Measurements from ENCODE around the gene ZBTB20.

GRCh38 chr3:115086344-115086743 lies 60.7 kb downstream of the ZBTB20 start:
- TF ChIP-seq, protein P1, sequence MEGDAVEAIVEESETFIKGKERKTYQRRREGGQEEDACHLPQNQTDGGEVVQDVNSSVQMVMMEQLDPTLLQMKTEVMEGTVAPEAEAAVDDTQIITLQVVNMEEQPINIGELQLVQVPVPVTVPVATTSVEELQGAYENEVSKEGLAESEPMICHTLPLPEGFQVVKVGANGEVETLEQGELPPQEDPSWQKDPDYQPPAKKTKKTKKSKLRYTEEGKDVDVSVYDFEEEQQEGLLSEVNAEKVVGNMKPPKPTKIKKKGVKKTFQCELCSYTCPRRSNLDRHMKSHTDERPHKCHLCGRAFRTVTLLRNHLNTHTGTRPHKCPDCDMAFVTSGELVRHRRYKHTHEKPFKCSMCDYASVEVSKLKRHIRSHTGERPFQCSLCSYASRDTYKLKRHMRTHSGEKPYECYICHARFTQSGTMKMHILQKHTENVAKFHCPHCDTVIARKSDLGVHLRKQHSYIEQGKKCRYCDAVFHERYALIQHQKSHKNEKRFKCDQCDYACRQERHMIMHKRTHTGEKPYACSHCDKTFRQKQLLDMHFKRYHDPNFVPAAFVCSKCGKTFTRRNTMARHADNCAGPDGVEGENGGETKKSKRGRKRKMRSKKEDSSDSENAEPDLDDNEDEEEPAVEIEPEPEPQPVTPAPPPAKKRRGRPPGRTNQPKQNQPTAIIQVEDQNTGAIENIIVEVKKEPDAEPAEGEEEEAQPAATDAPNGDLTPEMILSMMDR (IDR thresholded peaks at IDR 0.05): no peak
- TF ChIP-seq POLR2A (IDR thresholded peaks at IDR 0.05): no peak
